Uterus (tissue), 2 donors: Measurements from ENCODE around the gene DNA2.

Experiments used
- POLR2A ChIP-seq, 2 donors: fragments of 450-650 bp; IDR thresholded peaks; one replicate each; pipeline ENCODE4 v1.6.1; 2016; ENCODE audit warnings: antibody characterized with exemption in 2 of 2, mild to moderate bottlenecking in 1 of 2, moderate library complexity in 1 of 2
- TF ChIP-seq, protein P1 (sequence below), 4 experiments: fragments of 200-600 bp in 2 of 4; fragments of 450-650 bp in 2 of 4; sonication (generic) in 2 of 4; IDR thresholded peaks; one replicate each; pipeline ENCODE4 v1.5.1; 2016 to 2019; ENCODE audit warnings: antibody characterized with exemption in 4 of 4, mild to moderate bottlenecking in 2 of 4, moderate library complexity in 1 of 4

DNA sequence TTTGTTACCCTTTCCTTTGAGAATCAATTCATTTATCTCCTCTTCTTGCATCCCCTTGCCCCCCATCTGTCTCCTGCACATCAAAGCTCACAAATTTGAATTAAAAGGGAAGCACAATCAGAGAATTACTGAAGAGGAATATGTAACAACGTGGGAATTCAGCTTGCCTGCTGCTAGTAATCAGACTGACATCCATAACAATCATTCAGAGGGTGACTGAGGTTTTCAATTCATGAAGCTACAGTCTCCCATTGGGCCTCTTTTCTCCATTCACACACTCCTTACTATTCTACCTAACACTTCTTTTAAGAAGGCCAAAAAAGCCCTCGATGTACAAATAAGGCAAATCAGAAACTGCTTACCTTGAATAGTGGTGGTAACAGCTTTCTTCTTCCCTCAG is 24.3 kb upstream of the DNA2 start:
- no peak for TF ChIP-seq POLR2A (IDR thresholded peaks at IDR 0.05)
- TF ChIP-seq, protein P1, sequence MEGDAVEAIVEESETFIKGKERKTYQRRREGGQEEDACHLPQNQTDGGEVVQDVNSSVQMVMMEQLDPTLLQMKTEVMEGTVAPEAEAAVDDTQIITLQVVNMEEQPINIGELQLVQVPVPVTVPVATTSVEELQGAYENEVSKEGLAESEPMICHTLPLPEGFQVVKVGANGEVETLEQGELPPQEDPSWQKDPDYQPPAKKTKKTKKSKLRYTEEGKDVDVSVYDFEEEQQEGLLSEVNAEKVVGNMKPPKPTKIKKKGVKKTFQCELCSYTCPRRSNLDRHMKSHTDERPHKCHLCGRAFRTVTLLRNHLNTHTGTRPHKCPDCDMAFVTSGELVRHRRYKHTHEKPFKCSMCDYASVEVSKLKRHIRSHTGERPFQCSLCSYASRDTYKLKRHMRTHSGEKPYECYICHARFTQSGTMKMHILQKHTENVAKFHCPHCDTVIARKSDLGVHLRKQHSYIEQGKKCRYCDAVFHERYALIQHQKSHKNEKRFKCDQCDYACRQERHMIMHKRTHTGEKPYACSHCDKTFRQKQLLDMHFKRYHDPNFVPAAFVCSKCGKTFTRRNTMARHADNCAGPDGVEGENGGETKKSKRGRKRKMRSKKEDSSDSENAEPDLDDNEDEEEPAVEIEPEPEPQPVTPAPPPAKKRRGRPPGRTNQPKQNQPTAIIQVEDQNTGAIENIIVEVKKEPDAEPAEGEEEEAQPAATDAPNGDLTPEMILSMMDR (IDR thresholded peaks at IDR 0.05) = no peak
